Neural progenitor cell (in vitro differentiated cells): Measurements from ENCODE around the gene GDF10.

Source experiments
- EZH2 ChIP-seq: fragments of 200-600 bp; sonication (generic); IDR thresholded peaks from 2 replicates; pipeline ENCODE4 v1.6.1; 2017; ENCODE audit warnings: antibody characterized with exemption, mild to moderate bottlenecking, moderate library complexity
- EZH2phosphoT487 ChIP-seq: fragments of 200-600 bp; sonication (generic); IDR thresholded peaks from 2 replicates; pipeline ENCODE4 v1.6.1; 2017; ENCODE audit warnings: antibody characterized with exemption
- TF ChIP-seq, protein P1 (sequence below): fragments of 200-600 bp; sonication (generic); IDR thresholded peaks from 2 replicates; pipeline ENCODE4 v1.5.1; 2017; ENCODE audit warnings: antibody characterized with exemption, mild to moderate bottlenecking

DNA sequence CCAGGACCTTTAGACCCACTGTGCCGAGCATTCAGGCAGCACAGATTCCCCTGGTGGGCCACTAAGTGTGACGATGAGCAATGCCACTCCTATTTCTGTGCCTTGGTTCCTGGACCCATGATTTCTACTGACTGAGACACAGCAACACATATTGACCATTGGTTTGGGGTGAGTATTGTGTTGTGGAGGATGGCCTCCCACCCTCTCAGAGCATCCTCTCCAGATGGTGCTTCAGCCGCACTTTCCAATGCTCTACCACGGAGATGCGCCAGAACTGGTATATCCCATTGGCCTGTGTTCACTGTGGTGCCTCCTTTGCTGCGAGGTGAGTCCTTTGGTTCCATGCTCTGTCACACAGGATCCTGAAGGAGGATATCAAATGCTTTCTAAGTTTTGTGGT lies 10.1 kb upstream of the GDF10 start:
- TF ChIP-seq, protein P1, sequence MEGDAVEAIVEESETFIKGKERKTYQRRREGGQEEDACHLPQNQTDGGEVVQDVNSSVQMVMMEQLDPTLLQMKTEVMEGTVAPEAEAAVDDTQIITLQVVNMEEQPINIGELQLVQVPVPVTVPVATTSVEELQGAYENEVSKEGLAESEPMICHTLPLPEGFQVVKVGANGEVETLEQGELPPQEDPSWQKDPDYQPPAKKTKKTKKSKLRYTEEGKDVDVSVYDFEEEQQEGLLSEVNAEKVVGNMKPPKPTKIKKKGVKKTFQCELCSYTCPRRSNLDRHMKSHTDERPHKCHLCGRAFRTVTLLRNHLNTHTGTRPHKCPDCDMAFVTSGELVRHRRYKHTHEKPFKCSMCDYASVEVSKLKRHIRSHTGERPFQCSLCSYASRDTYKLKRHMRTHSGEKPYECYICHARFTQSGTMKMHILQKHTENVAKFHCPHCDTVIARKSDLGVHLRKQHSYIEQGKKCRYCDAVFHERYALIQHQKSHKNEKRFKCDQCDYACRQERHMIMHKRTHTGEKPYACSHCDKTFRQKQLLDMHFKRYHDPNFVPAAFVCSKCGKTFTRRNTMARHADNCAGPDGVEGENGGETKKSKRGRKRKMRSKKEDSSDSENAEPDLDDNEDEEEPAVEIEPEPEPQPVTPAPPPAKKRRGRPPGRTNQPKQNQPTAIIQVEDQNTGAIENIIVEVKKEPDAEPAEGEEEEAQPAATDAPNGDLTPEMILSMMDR, result no peak
- TF ChIP-seq EZH2 (no peak), EZH2phosphoT487 (no peak)
